Activated CD8-positive, alpha-beta memory T cell treated with anti-CD3 and anti-CD28 coated beads, Interleukin-2, amount 10 ng/mL, durations not matched to agents 7 days and 5 days (primary cell): ENCODE measurements around the gene CHD1L. TPM values are rescaled to one million over a fixed set of nuclear protein-coding genes. Genes with fewer than 3 reads are reported as not detected.
"Not testable (repeated sequence)": the region's sequence is repeated elsewhere in the genome, so short reads cannot be mapped to it uniquely, and the experiment has no call there.

Experiments used
- ATAC-seq: fragments of 150-1000 bp; cut with Tn5 transposase; one replicate; pipeline ENCODE4 v1.10.0; 2021; ENCODE audit warnings: moderate library complexity
- CTCF ChIA-PET: fragments of 350-600 bp; sonication (Branson Sonifier 250); formaldehyde crosslinking; loops from one replicate; lab custom pipeline; 2021; ENCODE audit warnings: antibody characterized with exemption; lab: Charles Lee
- DNase-seq: peaks from one replicate; pipeline ENCODE4 v3.0.0-alpha.2; 2020
- H3K27ac Mint-ChIP-seq: one replicate; pipeline ENCODE4 v1.8.0; 2021; ENCODE audit warnings: mild to moderate bottlenecking, mixed read lengths
- H3K27me3 Mint-ChIP-seq: one replicate; pipeline ENCODE4 v1.8.0; 2021; ENCODE audit warnings: mixed read lengths
- H3K36me3 Mint-ChIP-seq: one replicate; pipeline ENCODE4 v1.8.0; 2021; ENCODE audit warnings: mild to moderate bottlenecking, mixed read lengths
- H3K4me1 Mint-ChIP-seq: one replicate; pipeline ENCODE4 v1.8.0; 2021; ENCODE audit warnings: mixed read lengths
- H3K4me3 Mint-ChIP-seq: one replicate; pipeline ENCODE4 v1.8.0; 2021; ENCODE audit warnings: mild to moderate bottlenecking, moderate library complexity, mixed read lengths
- H3K9me3 Mint-ChIP-seq: one replicate; pipeline ENCODE4 v1.8.0; 2022; ENCODE audit warnings: low read depth, mixed read lengths
- total RNA-seq, 2 experiments: library from RNA; stranded (reverse); gene quantifications; one replicate each; pipeline ENCODE4 v1.2.3, GENCODE V29; 2021

Gene CHD1L
- total RNA-seq, 2 experiments from 2014 or later = 82.2 to 83.7 TPM

DNA sequence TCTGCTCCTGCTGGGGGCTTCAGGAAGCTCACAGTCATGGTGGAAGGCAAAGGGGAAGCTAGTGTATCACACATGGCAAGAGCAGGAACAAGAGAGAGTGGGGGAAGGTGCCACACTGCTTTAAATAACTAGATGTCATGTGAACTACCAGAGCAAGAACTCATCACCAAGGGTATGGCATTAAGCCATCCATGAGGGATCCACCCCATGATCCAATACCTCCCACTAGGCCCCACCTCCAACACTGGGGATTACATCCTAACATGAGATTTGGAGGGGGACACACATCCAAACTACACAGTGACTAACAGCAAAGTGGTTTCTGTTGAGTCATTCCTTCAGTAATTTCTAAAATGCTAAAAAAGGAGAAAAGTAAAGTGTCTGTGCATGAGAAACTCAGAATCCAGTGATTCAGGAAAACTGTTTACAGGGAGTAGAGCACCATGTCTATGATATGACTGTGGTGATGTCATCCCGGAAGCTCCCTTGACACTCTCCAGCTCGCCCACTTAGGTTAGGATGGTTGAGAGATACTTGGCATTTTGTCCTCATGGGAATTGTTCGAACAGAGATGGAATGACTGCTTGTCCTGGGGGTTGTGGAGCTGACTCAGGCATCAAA, 50.3 kb downstream of the CHD1L start:
- no peak for ATAC-seq
- Mint-ChIP-seq H3K36me3 (peaks cover 95% of the 10 kb centered on the region), H3K4me3 (no peak overlapping the region), H3K9me3 (peaks cover 13% of the 10 kb centered on the region), H3K4me1 (peaks cover 8% of the 10 kb centered on the region), H3K27ac (no peak overlapping the region), H3K27me3 (no peaks in the 10 kb centered on the region)
- CTCF ChIA-PET = no interaction called here
- DNase-seq = no peak

DNA sequence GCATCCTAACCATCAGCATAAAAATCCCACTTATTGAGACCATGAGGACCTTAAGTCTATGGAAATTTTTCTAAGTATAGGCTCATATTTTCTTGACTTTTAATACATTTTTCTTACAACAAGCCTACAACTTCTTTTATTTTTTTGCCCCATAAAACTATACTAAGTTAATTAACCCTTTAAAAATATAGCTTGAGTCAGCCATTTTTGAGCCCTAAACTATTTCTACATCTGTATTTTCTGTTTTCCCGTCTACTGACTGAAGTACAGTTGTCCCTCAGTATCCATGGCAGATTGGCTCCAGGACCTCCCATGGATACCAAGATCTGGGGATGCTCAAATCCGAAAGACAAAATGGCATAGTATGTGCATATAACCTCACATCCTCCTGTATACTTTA, 55.0 kb downstream of the CHD1L start:
- Mint-ChIP-seq H3K27me3 (peaks cover 3% of the 10 kb centered on the region), H3K36me3 (peaks cover 63% of the 10 kb centered on the region), H3K4me1 (peaks cover 3% of the 10 kb centered on the region), H3K9me3 (peaks cover 27% of the 10 kb centered on the region), H3K27ac (no peak overlapping the region), H3K4me3 (no peak overlapping the region)
- ATAC-seq (no peak), DNase-seq (no peak)
- CTCF ChIA-PET = no interaction called here

DNA sequence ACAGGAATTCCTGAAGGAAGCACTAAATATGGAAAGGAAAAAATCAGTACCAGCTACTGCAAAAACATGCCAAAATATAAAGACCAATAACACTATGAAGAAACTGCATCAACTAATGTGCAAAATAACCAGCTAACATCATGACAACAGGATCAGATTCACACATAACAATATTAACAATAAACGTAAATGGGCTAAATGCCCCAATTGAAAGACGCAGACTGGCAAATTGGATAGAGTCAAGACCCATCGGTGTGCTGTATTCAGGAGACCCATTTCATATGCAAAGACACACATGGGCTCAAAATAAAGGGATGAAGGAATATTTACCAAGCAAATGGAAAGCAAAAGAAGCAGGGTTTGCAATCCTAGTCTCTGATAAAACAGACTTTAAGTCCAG, 63.3 kb downstream of the CHD1L start:
- CTCF ChIA-PET, H3K4me3 Mint-ChIP-seq, H3K27ac Mint-ChIP-seq, H3K36me3 Mint-ChIP-seq, H3K27me3 Mint-ChIP-seq, H3K4me1 Mint-ChIP-seq, ATAC-seq, DNase-seq: not testable (repeated sequence)
- H3K9me3 Mint-ChIP-seq = peaks cover 33% of the 10 kb centered on the region

- Mint-ChIP-seq H3K4me3 (no peak overlapping the region), H3K36me3 (no peaks in the 10 kb centered on the region), H3K4me1 (no peaks in the 10 kb centered on the region), H3K27me3 (peaks cover 8% of the 10 kb centered on the region), H3K27ac (no peak overlapping the region), H3K9me3 (peaks cover 2% of the 10 kb centered on the region)
- ATAC-seq = no peak
- DNase-seq = no peak
- CTCF ChIA-PET = no interaction called here
These were observed 74.5 kb downstream of the CHD1L start for GRCh38 chr1:147316968-147317367.

GRCh38 chr1:147326933-147327687, 84.6 kb downstream of the CHD1L start:
- H3K36me3 Mint-ChIP-seq, H3K4me3 Mint-ChIP-seq, CTCF ChIA-PET, DNase-seq, H3K27ac Mint-ChIP-seq, H3K4me1 Mint-ChIP-seq, ATAC-seq, H3K9me3 Mint-ChIP-seq: not testable (repeated sequence)
- peaks cover 18% of the 10 kb centered on the region for H3K27me3 Mint-ChIP-seq

GRCh38 chr1:147334292-147334691, 91.8 kb downstream of the CHD1L start:
- ATAC-seq (no peak), DNase-seq (no peak)
- Mint-ChIP-seq H3K4me1 (no peaks in the 10 kb centered on the region), H3K4me3 (no peak overlapping the region), H3K27me3 (peaks cover 49% of the 10 kb centered on the region), H3K36me3 (no peaks in the 10 kb centered on the region), H3K27ac (no peak overlapping the region), H3K9me3 (no peaks in the 10 kb centered on the region)
- CTCF ChIA-PET = no interaction called here

DNA sequence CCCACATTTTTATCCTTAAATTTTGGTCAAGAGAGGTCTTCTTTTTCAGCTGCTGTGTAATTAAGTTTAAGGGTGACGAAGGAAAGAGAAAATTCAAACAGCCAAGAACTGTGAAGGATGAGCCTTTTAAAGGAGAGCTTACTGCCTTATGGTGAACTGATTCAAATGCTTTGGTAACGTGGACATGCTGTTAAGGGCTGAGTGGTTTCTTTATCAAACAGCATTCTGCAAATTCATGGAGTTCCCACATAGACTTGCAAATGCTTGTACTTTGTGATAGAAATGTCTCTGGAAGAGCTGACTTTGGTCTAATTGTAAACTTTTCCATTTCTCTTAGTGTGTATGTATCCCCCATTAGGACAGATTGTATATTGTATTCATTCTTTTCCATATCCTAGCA, 93.8 kb downstream of the CHD1L start:
- ATAC-seq = no peak
- H3K4me1 Mint-ChIP-seq = no peaks in the 10 kb centered on the region
- no peaks in the 10 kb centered on the region for H3K36me3 Mint-ChIP-seq
- no peaks in the 10 kb centered on the region for H3K9me3 Mint-ChIP-seq
- H3K4me3 Mint-ChIP-seq = no peak overlapping the region
- no peak overlapping the region for H3K27ac Mint-ChIP-seq
- peaks cover 41% of the 10 kb centered on the region for H3K27me3 Mint-ChIP-seq
- CTCF ChIA-PET = no interaction called here
- no peak for DNase-seq

DNA sequence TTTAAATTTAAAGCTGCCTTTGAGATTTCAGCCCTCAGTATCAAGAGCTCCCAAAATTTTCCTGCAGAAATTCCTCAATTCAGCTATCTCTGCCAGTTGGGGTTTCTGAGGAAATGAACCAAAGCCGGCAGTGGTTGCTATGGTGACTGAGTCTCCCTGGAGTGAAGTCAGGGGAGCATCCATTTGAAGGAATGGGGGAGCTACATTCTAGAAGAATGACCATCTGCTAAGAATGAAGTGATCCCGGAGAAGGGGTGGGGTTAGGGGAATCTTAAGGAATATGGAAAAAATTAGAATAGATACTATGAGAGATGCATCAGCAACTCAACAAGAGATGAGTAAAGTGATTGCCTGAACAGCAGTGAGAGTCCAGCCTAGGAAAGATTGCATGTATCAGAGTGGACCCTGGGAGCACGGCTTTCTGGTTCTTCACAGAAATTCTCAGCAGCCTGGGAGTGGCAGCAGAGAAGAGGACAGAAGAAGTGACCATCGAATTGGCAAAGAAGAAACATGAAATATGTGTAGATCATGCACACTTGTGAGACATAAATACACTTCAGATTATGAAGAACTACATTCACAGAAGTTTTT, 94.7 kb downstream of the CHD1L start:
- ATAC-seq = no peak
- Mint-ChIP-seq H3K4me1 (no peaks in the 10 kb centered on the region), H3K27me3 (peaks cover 46% of the 10 kb centered on the region)

GRCh38 chr1:147338571-147338970, 96.1 kb downstream of the CHD1L start:
- Mint-ChIP-seq H3K27ac (no peak overlapping the region), H3K9me3 (no peaks in the 10 kb centered on the region), H3K4me1 (no peaks in the 10 kb centered on the region), H3K27me3 (peaks cover 41% of the 10 kb centered on the region), H3K36me3 (no peaks in the 10 kb centered on the region), H3K4me3 (no peak overlapping the region)
- ATAC-seq (no peak), DNase-seq (no peak)
- CTCF ChIA-PET = interaction anchor here (0.8 kb wide), 1 partner anchor 404 kb away, joined by 3 read pairs; no protein-coding TSS in a partner anchor

More for the DNA sequence above, 94.7 kb downstream of the CHD1L start:
- no peak for DNase-seq
- H3K9me3 Mint-ChIP-seq = no peaks in the 10 kb centered on the region
- no peak overlapping the region for H3K27ac Mint-ChIP-seq
- CTCF ChIA-PET = no interaction called here
- H3K36me3 Mint-ChIP-seq = no peaks in the 10 kb centered on the region
- no peak overlapping the region for H3K4me3 Mint-ChIP-seq

- no peaks in the 10 kb centered on the region for H3K9me3 Mint-ChIP-seq
- H3K27me3 Mint-ChIP-seq = peaks cover 41% of the 10 kb centered on the region
- H3K4me1 Mint-ChIP-seq = no peaks in the 10 kb centered on the region
- no peaks in the 10 kb centered on the region for H3K36me3 Mint-ChIP-seq
- no peak overlapping the region for H3K4me3 Mint-ChIP-seq
- no peak overlapping the region for H3K27ac Mint-ChIP-seq
- ATAC-seq (no peak), DNase-seq (no peak)
- CTCF ChIA-PET = no interaction called here
These were observed 98.8 kb downstream of the CHD1L start for GRCh38 chr1:147341246-147341645.

Other genes with a start within 250 kb of the CHD1L start
- 10 to 100 TPM; 10.2 to 10.8 TPM for gene PRKAB2, start 70.2 kb upstream of the CHD1L start, total RNA-seq
- gene FMO5, start 17.3 kb upstream of the CHD1L start, total RNA-seq = under 1 TPM; 0.66 to 0.96 TPM